ENCODE results near the gene PSG7.
"Not testable (repeated sequence)": the region's sequence is repeated elsewhere in the genome, so short reads cannot be mapped to it uniquely, and the experiment has no call there.

PSG7 gene

GRCh38 chr19:42937107-42937506 is at the start of gene PSG7:
TSS of gene PSG7 (minus strand) at chr19:42937207. CDS start at chr19:42937076, 131 bp downstream.
- DNase-seq = not testable (repeated sequence)

GRCh38 chr19:42985588-42985987 is 48.6 kb upstream of the PSG7 start:
- DNase-seq = no peak

GRCh38 chr19:42982111-42982510 is 45.1 kb upstream of the PSG7 start:
- not testable (repeated sequence) for DNase-seq

GRCh38 chr19:42971451-42971850 is 34.4 kb upstream of the PSG7 start:
- not testable (repeated sequence) for DNase-seq

- DNase-seq = no peak
Measured at GRCh38 chr19:42965176-42965575, 28.2 kb upstream of the PSG7 start.

GRCh38 chr19:42961119-42961518 is 24.1 kb upstream of the PSG7 start:
- DNase-seq = no peak

GRCh38 chr19:42952126-42952525 is 15.1 kb upstream of the PSG7 start:
- not testable (repeated sequence) for DNase-seq

- not testable (repeated sequence) for DNase-seq
Measured at GRCh38 chr19:42951476-42951875, 14.5 kb upstream of the PSG7 start.

GRCh38 chr19:42942187-42942789 is 5.3 kb upstream of the PSG7 start:
- DNase-seq = no peak

GRCh38 chr19:42934726-42935125 is 2.3 kb downstream of the PSG7 start:
- DNase-seq = not testable (repeated sequence)

- DNase-seq = not testable (repeated sequence)
Measured at GRCh38 chr19:42934183-42934582, 2.8 kb downstream of the PSG7 start.

GRCh38 chr19:42933412-42933811 is 3.6 kb downstream of the PSG7 start:
- DNase-seq = not testable (repeated sequence)

- not testable (repeated sequence) for DNase-seq
Measured at GRCh38 chr19:42932485-42933101, 4.4 kb downstream of the PSG7 start.

- DNase-seq = not testable (repeated sequence)
Measured at GRCh38 chr19:42930214-42930613, 6.8 kb downstream of the PSG7 start.

GRCh38 chr19:42928896-42929295 is 8.1 kb downstream of the PSG7 start:
- DNase-seq = no peak

GRCh38 chr19:42926781-42927180 is 10.2 kb downstream of the PSG7 start:
- DNase-seq = no peak

GRCh38 chr19:42923106-42923505 is 13.9 kb downstream of the PSG7 start:
- not testable (repeated sequence) for DNase-seq

GRCh38 chr19:42920971-42921370 is 16.0 kb downstream of the PSG7 start:
- DNase-seq = not testable (repeated sequence)

GRCh38 chr19:42919757-42920079 is 17.3 kb downstream of the PSG7 start:
- no peak for DNase-seq

GRCh38 chr19:42919070-42919756 is 17.8 kb downstream of the PSG7 start:
- not testable (repeated sequence) for DNase-seq

GRCh38 chr19:42918377-42919069 is 18.5 kb downstream of the PSG7 start:
- DNase-seq = not testable (repeated sequence)

GRCh38 chr19:42917634-42918033 is 19.4 kb downstream of the PSG7 start, which contains the start of gene PSG6:
TSS of gene PSG6 (minus strand) at chr19:42917894. CDS start at chr19:42917792, 102 bp downstream.
- not testable (repeated sequence) for DNase-seq

- not testable (repeated sequence) for DNase-seq
Measured at GRCh38 chr19:42916931-42917330, 20.1 kb downstream of the PSG7 start.

Measured in NCI-H187 treated with DMSO at 0.1 percent for 48 hours (cell line).